Chondrocyte (in vitro differentiated cells): ENCODE measurements around the gene SPIRE1. TPM values are rescaled to one million over a fixed set of nuclear protein-coding genes. Genes with fewer than 3 reads are reported as not detected.

Experiments used
- DNase-seq: peaks from one replicate; pipeline ENCODE4 v3.0.0; 2021; ENCODE audit warnings: mixed read lengths, low spot score
- H3K27ac Mint-ChIP-seq: one replicate; pipeline ENCODE4 v1.8.0; 2021; ENCODE audit warnings: mild to moderate bottlenecking, moderate library complexity, mixed read lengths; ENCODE audit not compliant: unreplicated experiment
- H3K27me3 Mint-ChIP-seq: 2 replicates; pipeline ENCODE4 v1.8.0; 2021; ENCODE audit warnings: low read depth, mixed read lengths
- H3K36me3 Mint-ChIP-seq: 2 replicates; pipeline ENCODE4 v1.8.0; 2021; ENCODE audit warnings: low read depth, mixed read lengths
- H3K4me1 Mint-ChIP-seq: 2 replicates; pipeline ENCODE4 v1.8.0; 2021; ENCODE audit warnings: low read depth, mild to moderate bottlenecking, mixed read lengths
- H3K4me3 Mint-ChIP-seq: one replicate; pipeline ENCODE4 v1.8.0; 2021; ENCODE audit warnings: mild to moderate bottlenecking, moderate library complexity, mixed read lengths; ENCODE audit not compliant: unreplicated experiment
- H3K9me3 Mint-ChIP-seq: 2 replicates; pipeline ENCODE4 v1.8.0; 2021; ENCODE audit warnings: low read depth, mixed read lengths
- long read RNA-seq: library from polyadenylated mRNA; stranded (forward); transcript quantifications from one replicate; pipeline ENCODE4 v2.0.0, GENCODE V29; 2021
- total RNA-seq: library from RNA; stranded (reverse); gene quantifications from 3 replicates; pipeline ENCODE4 v1.2.1, GENCODE V29; 2021
- TF ChIP-seq, protein P1 (sequence below): fragments of 200-600 bp; sonication (generic); IDR thresholded peaks from 2 replicates; pipeline ENCODE4 v1.5.0; 2021; ENCODE audit warnings: antibody characterized with exemption, mild to moderate bottlenecking, moderate library complexity

SPIRE1 gene
- 38.3 to 65.8 TPM (median 57.8 TPM) in 3 replicates for total RNA-seq
- long read RNA-seq, full-length matches to known transcripts = 43 of 54 reads
- long read RNA-seq, partial matches to known transcripts = 4 of 54 reads
- long read RNA-seq, other reads (novel, unspliced or antisense) = 7 of 54 reads

DNA sequence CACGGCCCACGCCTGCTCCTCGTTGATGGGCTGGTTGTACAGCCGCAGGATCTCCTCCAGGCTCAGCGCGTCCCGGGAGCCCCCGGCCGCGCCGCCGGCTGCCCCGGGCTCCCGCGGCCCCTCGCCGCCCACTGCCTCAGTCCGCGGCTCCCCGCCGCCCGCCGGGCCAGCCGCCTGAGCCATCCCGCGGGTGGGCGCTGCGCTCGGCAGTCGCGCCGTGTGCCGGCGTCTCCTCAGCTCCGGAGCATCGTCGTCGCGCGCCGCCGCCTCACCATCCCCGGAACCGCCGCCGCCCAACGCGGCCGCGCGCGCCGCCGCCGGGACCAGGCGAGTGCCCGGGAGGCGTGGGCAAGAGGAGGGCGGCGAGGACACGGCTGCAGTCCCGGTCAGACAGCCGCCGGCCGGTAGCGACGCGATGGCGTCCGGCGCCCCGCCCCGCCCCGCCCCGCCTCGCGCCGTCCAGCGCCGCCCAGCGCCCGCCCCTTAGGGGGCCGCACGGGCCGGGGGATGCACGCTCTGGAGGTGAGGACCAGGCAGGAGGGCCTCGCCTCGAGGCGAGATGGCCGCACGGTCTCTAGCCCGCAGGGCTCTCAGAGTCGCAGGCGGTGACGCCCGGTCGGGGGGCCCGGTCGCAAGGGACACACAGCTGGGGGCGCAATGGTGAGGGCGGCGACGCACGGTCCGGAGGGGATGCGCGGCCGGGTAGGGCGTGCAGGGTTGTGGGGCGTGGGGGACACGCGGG is at the start of gene SPIRE1:
Gene SPIRE1 (minus strand): TSS at position 424 of the 742 bp plus-strand sequence. CDS start 241 bp downstream, at position 183.
- TF ChIP-seq, protein P1, sequence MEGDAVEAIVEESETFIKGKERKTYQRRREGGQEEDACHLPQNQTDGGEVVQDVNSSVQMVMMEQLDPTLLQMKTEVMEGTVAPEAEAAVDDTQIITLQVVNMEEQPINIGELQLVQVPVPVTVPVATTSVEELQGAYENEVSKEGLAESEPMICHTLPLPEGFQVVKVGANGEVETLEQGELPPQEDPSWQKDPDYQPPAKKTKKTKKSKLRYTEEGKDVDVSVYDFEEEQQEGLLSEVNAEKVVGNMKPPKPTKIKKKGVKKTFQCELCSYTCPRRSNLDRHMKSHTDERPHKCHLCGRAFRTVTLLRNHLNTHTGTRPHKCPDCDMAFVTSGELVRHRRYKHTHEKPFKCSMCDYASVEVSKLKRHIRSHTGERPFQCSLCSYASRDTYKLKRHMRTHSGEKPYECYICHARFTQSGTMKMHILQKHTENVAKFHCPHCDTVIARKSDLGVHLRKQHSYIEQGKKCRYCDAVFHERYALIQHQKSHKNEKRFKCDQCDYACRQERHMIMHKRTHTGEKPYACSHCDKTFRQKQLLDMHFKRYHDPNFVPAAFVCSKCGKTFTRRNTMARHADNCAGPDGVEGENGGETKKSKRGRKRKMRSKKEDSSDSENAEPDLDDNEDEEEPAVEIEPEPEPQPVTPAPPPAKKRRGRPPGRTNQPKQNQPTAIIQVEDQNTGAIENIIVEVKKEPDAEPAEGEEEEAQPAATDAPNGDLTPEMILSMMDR = no peak
- DNase-seq = no peak
- Mint-ChIP-seq H3K36me3 (peaks cover 1% of the 10 kb centered on the region), H3K27me3 (no peaks in the 10 kb centered on the region), H3K4me3 (peak within 1 kb of the TSS; percentile 79), H3K27ac (peak within 1 kb of the TSS; percentile 95), H3K9me3 (no peaks in the 10 kb centered on the region), H3K4me1 (peaks cover 44% of the 10 kb centered on the region)

DNA sequence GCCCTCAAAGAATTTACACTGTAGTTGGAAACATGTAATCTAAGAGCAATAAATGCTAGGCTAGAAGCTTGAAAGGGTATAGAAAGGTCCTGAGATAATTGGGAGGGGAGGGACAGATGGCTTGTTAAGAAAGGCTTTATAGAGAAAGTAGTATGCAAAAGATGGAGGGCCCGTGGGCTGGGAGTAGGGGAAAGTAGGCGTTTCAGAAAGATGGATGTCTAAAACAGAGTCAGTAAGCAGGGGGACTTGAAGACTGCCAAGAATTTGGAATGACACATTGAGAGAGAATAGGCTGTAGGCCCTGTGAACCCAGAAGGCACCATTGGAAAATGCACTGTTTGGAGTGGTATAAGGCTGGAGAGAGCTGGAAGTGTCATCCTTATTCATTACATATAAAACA is 45.8 kb upstream of the SPIRE1 start:
- Mint-ChIP-seq H3K27ac (peak overlapping the region; percentile 99), H3K36me3 (peaks cover 11% of the 10 kb centered on the region), H3K4me1 (peaks cover 41% of the 10 kb centered on the region), H3K4me3 (peak overlapping the region; percentile 88), H3K9me3 (no peaks in the 10 kb centered on the region), H3K27me3 (no peaks in the 10 kb centered on the region)
- no peak for DNase-seq
- TF ChIP-seq, protein P1 = no peak

DNA sequence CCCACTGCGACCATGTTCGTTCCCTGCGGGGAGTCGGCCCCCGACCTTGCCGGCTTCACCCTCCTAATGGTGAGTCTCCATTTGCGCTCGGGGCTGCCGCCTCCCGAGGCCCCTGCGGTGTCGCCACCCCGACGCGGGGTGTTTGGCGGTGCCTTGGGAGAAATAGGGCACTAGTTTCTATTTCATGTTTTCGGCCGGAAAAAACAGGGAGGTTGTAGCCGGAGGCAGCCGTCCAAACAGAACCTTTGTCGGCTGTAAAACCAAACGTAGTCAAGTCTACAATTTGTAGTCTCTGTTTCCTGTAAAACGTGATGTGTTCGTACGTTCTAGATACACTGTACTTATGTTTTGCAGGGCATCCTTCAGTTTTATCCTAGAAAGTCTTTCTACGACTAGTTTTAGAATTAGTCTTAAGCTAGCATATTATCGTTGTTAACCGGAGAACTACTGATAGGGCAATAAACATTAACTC is 45.2 kb upstream of the SPIRE1 start:
- TF ChIP-seq, protein P1 = peak; percentile 27
- Mint-ChIP-seq H3K4me1 (peaks cover 41% of the 10 kb centered on the region), H3K27me3 (no peaks in the 10 kb centered on the region), H3K27ac (peak overlapping the region; percentile 99), H3K36me3 (peaks cover 13% of the 10 kb centered on the region), H3K4me3 (peak overlapping the region; percentile 88), H3K9me3 (no peaks in the 10 kb centered on the region)
- DNase-seq = no peak

DNA sequence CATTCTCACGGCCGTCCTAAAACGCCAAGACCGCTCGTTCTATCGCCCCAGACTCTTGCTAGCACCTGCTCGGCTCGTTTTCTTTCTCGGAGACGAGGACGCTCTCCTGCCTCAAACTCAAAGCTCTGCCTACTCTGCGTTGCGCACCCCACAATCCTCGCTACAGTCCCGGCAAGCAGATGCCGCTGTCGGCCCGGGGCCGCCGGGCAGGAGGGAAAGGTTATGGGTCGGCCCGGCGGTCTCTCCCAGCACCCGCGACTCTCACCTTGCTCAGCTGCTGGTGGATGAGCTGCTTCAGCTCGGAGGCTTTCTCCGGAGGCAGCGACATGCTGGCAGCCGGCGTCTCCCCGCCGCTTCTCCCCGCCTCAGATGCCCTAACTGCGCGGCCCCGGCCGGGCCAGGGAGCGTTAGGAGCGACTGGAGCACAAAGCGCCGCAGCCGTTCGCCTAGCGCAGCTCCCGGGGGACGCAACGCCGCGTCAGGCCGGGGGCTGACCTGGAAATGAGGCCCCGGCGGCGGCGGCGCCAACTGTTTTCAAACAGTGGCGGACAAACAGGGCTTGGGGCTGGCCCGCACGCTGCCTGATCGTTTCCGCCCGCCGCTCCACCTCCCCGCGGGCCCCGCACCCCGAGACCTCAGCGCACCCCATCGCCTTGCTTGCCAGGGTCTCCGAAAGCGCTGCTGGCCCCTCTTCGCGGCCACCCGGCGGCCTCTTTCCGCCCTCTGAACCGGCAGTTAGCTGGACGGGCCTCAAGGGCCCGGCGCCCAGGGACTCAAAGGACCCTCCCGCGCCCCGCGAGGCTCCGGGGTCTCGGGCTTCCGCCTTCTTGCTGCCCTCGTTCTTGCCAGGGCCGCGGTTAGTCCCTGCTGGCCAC is 44.6 kb upstream of the SPIRE1 start, which contains the start of the genes CEP76 and PSMG2:
Gene CEP76 (minus strand): TSS at position 503 of the 875 bp plus-strand sequence. CDS start 175 bp downstream, at position 328.
Gene PSMG2 (plus strand): TSS at position 822 of the 875 bp plus-strand sequence. CDS start 66 bp downstream, outside the sequence.
- peaks cover 41% of the 10 kb centered on the region for H3K4me1 Mint-ChIP-seq

More for the DNA sequence above, 44.6 kb upstream of the SPIRE1 start, which contains the start of the genes CEP76 and PSMG2:
- Mint-ChIP-seq H3K9me3 (no peaks in the 10 kb centered on the region), H3K27me3 (no peaks in the 10 kb centered on the region), H3K27ac (peak within 1 kb of the TSS; percentile 99), H3K4me3 (peak within 1 kb of the TSS; percentile 88), H3K36me3 (peaks cover 7% of the 10 kb centered on the region)
- DNase-seq = peak; percentile 94
- TF ChIP-seq, protein P1 = no peak
